ENCODE results near the gene CRADD.
A peak's percentile ranks its signal among the peaks of the same experiment; 100 is the strongest.

Gene CRADD

DNA sequence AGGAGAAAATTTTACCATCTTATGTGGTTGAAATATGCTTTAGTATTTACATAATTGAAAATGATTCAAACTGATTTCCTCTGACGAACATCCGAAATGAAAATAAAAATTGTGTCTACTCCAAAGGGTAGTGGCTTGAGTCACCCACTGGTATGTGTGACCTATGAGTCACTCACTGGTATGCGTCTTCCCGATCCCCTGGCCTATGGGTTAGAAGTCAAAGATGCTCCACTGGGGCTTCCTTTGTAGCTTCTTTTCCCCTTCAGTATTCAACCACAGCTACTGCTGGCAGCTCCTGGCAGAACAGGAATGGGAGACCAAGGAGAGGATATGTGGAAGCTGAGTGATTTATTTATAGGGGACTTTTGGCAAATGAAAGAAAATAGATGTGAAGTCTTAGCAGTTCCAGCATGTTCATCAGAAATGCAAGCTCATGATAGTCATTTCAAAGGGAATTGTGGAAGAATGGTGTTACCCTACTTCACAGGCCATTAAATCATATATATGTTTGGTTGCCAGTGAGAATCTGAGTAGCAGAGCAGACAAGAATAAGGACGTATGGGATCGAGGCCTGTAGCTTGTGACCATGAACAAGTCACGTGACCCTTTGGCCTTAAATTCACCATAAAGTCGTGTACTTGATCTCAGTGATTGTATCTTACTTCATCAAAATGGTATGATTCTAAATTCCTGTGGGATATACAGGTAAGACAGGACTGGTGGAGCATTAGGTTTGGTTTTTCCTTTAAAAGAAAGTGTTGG, 108.3 kb downstream of the CRADD start:
- DNase-seq (ENCODE audit: extremely low read depth, low read depth): peak; percentile 85
- TF ChIP-seq, protein P1, sequence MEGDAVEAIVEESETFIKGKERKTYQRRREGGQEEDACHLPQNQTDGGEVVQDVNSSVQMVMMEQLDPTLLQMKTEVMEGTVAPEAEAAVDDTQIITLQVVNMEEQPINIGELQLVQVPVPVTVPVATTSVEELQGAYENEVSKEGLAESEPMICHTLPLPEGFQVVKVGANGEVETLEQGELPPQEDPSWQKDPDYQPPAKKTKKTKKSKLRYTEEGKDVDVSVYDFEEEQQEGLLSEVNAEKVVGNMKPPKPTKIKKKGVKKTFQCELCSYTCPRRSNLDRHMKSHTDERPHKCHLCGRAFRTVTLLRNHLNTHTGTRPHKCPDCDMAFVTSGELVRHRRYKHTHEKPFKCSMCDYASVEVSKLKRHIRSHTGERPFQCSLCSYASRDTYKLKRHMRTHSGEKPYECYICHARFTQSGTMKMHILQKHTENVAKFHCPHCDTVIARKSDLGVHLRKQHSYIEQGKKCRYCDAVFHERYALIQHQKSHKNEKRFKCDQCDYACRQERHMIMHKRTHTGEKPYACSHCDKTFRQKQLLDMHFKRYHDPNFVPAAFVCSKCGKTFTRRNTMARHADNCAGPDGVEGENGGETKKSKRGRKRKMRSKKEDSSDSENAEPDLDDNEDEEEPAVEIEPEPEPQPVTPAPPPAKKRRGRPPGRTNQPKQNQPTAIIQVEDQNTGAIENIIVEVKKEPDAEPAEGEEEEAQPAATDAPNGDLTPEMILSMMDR (IDR thresholded peaks at IDR 0.05; ENCODE audit: low read depth, low read length): no peak

DNA sequence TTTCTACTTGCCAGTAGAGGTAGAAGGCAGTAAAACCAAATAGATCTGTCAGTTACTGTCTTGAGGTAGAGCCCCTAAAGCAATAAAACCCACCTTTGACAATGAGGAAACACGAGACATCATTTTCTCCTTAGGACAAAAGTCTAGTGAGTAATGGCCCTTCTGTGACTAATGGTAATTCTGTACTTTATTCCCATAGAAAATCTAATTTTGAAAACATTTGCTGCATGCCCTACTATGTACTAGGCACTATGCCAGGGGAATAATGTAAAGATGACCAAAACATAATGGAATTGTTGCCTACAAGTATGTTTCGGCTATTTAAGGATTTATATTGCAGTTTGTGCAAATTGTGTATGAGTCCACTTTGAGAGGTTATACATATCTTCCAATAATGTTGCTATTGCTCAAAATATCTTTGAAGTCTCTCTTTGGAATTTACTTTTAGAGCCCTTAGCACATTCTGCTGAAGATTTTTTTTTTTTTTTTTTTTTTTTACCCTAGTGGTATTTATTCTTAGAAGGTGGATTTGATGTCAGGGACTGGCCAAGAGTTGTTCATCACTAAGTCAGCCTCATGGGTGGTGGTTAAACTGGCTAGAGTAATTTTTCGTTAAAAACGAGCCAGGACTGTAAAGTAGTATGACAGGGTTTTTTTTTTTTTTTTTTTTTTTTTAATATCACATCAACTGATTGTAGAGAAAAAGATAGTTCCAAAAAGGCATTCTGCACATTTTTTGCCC, 109.7 kb downstream of the CRADD start:
- TF ChIP-seq, protein P1 (IDR thresholded peaks at IDR 0.05; ENCODE audit: low read depth, low read length): no peak
- DNase-seq (ENCODE audit: extremely low read depth, low read depth): no peak

DNA sequence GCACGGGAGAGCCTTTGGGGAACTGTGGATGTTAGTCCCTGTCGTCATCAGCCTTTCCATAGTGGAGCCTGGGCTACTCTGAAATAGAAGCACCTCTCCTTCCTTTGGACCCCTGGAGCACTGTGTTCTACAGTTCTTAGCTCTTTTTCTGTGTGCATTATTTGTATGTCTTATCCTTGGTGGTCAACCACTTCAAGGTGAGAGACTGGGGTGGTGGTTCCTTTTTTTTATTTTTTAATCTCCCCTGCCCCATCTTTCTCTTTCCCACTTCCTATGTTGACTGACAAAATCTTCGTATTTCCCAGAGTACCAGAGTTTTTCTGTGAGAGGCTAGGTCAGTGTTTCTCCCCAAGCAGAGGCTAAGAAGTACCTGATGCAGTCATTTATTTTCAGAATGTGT, 111.7 kb downstream of the CRADD start:
- TF ChIP-seq, protein P1 (IDR thresholded peaks at IDR 0.05; ENCODE audit: low read depth, low read length): no peak
- no peak for DNase-seq (ENCODE audit: extremely low read depth, low read depth)

DNA sequence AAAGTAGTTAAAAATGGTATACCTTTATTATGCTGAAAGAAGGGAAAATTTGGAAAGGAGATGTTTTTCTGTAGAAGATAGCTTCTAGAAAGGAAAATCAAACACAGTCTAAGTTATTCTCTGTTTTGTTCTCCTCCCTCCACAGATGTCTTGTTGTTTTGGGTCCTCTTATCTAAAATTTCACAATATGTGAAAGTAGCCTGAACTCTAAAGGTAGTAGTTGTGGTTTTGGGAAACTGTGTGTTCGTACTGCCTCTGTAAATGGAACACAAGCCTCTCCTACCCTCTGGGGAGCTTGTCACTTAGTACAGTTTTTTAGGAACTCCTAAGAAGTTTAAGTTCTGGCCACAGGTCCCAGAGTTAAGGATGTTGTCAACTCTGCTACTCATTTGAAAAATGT, 112.6 kb downstream of the CRADD start:
- TF ChIP-seq, protein P1 (IDR thresholded peaks at IDR 0.05; ENCODE audit: low read depth, low read length): no peak
- DNase-seq (ENCODE audit: extremely low read depth, low read depth): no peak

DNA sequence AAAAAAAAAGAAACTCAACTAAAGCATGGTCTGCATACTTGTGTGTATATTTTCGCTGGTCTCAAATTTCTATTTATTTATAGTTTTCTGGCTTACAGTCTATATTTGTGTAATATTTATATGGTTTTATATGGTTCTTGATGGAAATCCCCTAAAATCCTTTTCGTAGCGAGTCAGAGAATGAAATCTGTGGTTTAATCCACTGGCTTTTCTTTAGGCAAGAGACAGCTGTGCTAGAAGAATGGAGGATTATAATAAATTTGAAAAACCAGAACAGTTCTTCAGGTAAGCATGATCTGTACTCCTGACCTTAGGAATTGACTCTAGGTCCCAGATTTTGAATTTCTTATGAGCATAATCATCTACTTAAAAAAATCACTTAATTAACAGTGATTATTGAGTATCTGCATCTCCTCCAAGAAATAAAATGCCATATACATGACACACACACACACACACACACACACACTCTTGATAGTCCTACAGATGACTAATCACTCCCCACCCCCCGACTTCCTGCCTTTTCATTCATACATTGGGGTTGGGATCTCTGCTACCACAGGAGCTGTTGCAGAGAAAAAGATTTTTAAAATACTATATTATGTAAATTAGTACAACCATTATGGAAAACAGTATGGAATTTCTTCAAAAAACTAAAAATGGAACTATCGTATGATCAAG, 113.4 kb downstream of the CRADD start:
- TF ChIP-seq, protein P1 (IDR thresholded peaks at IDR 0.05; ENCODE audit: low read depth, low read length): no peak
- DNase-seq (ENCODE audit: extremely low read depth, low read depth): no peak

DNA sequence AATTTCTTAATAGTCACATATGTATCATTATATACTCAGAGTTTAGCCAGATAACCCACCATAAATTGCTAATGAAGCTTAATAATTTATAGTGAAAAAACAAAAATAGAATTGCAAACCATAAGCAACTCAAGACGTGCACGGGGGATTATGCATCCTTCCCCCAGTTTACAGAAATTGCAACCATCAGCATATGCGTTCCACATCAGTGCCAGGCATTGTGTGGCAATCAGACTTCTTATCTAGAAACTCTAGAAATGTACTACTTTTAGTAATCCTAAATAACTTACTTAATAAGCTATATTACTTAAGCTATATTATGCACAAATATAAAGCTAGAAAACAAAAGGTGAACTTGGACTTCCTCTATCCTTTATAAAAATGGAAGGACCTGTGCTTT, 115.8 kb downstream of the CRADD start:
- DNase-seq (ENCODE audit: extremely low read depth, low read depth): no peak
- TF ChIP-seq, protein P1 (IDR thresholded peaks at IDR 0.05; ENCODE audit: low read depth, low read length): no peak

DNA sequence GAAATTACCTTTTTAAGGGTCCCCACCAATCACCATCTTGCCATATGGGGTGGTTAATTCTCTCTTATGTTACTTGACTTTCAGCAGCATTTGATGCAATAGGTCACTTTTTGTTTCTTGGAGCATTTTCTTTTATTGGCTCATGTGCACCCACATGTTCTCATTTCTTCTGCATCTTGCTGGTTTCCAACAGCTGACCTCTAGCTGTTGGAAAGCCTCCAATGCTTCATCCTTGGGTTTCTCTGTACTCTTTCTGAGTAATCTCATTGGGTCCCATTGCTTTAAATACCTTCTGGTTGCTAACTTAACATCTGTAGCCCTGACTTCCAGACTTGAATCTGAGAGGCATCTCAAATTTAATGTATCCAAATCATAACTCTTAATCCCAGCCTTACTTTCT, 116.8 kb downstream of the CRADD start:
- TF ChIP-seq, protein P1 (IDR thresholded peaks at IDR 0.05; ENCODE audit: low read depth, low read length): no peak
- no peak for DNase-seq (ENCODE audit: extremely low read depth, low read depth)
